GM23338 (cell line): ENCODE data around the gene MAP3K21. TPM values are rescaled to one million over a fixed set of nuclear protein-coding genes. Genes with fewer than 3 reads are reported as not detected.

Source experiments
- ATAC-seq: fragments of 200-7000 bp; cut with Tn5 transposase; 3 replicates; pipeline ENCODE4 v1.9.1; 2020
- DNase-seq: peaks from one replicate; pipeline ENCODE4 v3.0.0-alpha.2; 2015; ENCODE audit warnings: low spot score
- H2AFZ ChIP-seq: fragments of 200-600 bp; sonication (generic); 2 replicates; pipeline ENCODE4 v1.8.0; 2016; ENCODE audit warnings: antibody characterized with exemption, mild to moderate bottlenecking, moderate library complexity
- H3F3A ChIP-seq: fragments of 200-600 bp; sonication (generic); replicated peaks from 2 replicates; pipeline ENCODE4 v1.8.0; 2017; ENCODE audit warnings: antibody characterized with exemption, mixed run types, low read depth
- H3K27ac ChIP-seq: fragments of 200-600 bp; sonication (generic); 2 replicates; pipeline ENCODE4 v1.6.1; 2016; ENCODE audit warnings: low read depth
- H3K27me3 ChIP-seq: fragments of 200-600 bp; sonication (generic); 2 replicates; pipeline ENCODE4 v1.8.0; 2016; ENCODE audit warnings: mild to moderate bottlenecking, mixed run types, moderate library complexity; ENCODE audit not compliant: insufficient read depth
- H3K36me3 ChIP-seq: fragments of 200-600 bp; sonication (generic); 2 replicates; pipeline ENCODE4 v1.8.0; 2016; ENCODE audit warnings: mild to moderate bottlenecking; ENCODE audit not compliant: insufficient read depth
- H3K4me1 ChIP-seq: fragments of 200-600 bp; sonication (generic); 2 replicates; pipeline ENCODE4 v1.8.0; 2016; ENCODE audit warnings: mild to moderate bottlenecking, moderate library complexity; ENCODE audit not compliant: insufficient read depth
- H3K4me2 ChIP-seq: fragments of 200-600 bp; sonication (generic); 2 replicates; pipeline ENCODE4 v1.7.1; 2017; ENCODE audit warnings: mixed run types
- H3K4me3 ChIP-seq: fragments of 200-600 bp; sonication (generic); 2 replicates; pipeline ENCODE4 v1.6.1; 2016; ENCODE audit warnings: mixed run types
- H3K79me2 ChIP-seq: fragments of 200-600 bp; sonication (generic); replicated peaks from 2 replicates; pipeline ENCODE4 v1.8.0; 2017; ENCODE audit warnings: mild to moderate bottlenecking; ENCODE audit not compliant: insufficient read depth
- H3K9me2 ChIP-seq: fragments of 200-600 bp; sonication (generic); 2 replicates; pipeline ENCODE4 v1.8.0; 2017; ENCODE audit not compliant: insufficient read depth
- H4K20me1 ChIP-seq: fragments of 200-600 bp; sonication (generic); replicated peaks from 2 replicates; pipeline ENCODE4 v1.8.0; 2017; ENCODE audit warnings: mild to moderate bottlenecking; ENCODE audit not compliant: insufficient read depth
- H3K27ac Mint-ChIP-seq: 2 replicates; pipeline ENCODE4 v1.8.0; 2020; ENCODE audit warnings: inconsistent platforms, mild to moderate bottlenecking, moderate library complexity, mixed read lengths
- H3K27me3 Mint-ChIP-seq: 3 replicates; pipeline ENCODE4 v1.8.0; 2022; ENCODE audit warnings: low read depth, mild to moderate bottlenecking, moderate library complexity, mixed read lengths, inconsistent platforms; ENCODE audit not compliant: insufficient read depth, poor library complexity
- H3K36me3 Mint-ChIP-seq: 3 replicates; pipeline ENCODE4 v1.8.0; 2021; ENCODE audit warnings: low read depth, mild to moderate bottlenecking, inconsistent platforms, moderate library complexity, mixed read lengths
- H3K4me1 Mint-ChIP-seq: 3 replicates; pipeline ENCODE4 v1.8.0; 2020; ENCODE audit warnings: mild to moderate bottlenecking, inconsistent platforms, mixed read lengths
- H3K4me3 Mint-ChIP-seq: 3 replicates; pipeline ENCODE4 v1.8.0; 2021; ENCODE audit warnings: moderate library complexity, mild to moderate bottlenecking, inconsistent platforms, mixed read lengths
- H3K9me3 Mint-ChIP-seq: 3 replicates; pipeline ENCODE4 v1.8.0; 2020; ENCODE audit warnings: moderate library complexity, mild to moderate bottlenecking, inconsistent platforms, mixed read lengths
- CREB1 ChIP-seq: fragments of 250-450 bp; sonication (Bioruptor Pico); IDR thresholded peaks from 2 replicates; pipeline ENCODE4 v1.5.0; 2020; ENCODE audit warnings: low read depth, mild to moderate bottlenecking, moderate library complexity
- EZH2 ChIP-seq: fragments of 200-600 bp; sonication (generic); IDR thresholded peaks from one replicate; pipeline ENCODE4 v1.8.0; 2017; ENCODE audit warnings: antibody characterized with exemption, mild to moderate bottlenecking, low read depth; ENCODE audit not compliant: unreplicated experiment
- EZH2phosphoT487 ChIP-seq: fragments of 200-600 bp; sonication (generic); IDR thresholded peaks from one replicate; pipeline ENCODE4 v1.8.1; 2018; ENCODE audit warnings: antibody characterized with exemption; ENCODE audit not compliant: unreplicated experiment
- NANOG ChIP-seq: IDR thresholded peaks from 2 replicates; pipeline ENCODE4 v1.6.1; 2016; ENCODE audit warnings: antibody characterized with exemption, borderline replicate concordance
- ZNF114 ChIP-seq: fragments of 250-450 bp; sonication (Bioruptor Pico); IDR thresholded peaks from 2 replicates; pipeline ENCODE4 v1.5.0; 2020; ENCODE audit warnings: mild to moderate bottlenecking, moderate library complexity
- ZNF331 ChIP-seq: fragments of 250-450 bp; sonication (Bioruptor Pico); IDR thresholded peaks from 2 replicates; pipeline ENCODE4 v1.5.0; 2020; ENCODE audit warnings: low read depth, mild to moderate bottlenecking, moderate library complexity
- polyA plus RNA-seq: library from polyadenylated mRNA; unstranded; fragments of >200 nt; fragmentation: Nextera tagmentation; extraction: Ambion mirVana; gene quantifications from 2 replicates; pipeline ENCODE4 v1.2.1, GENCODE V29; 2016
- total RNA-seq: library from RNA; depleted of rRNA; stranded (reverse); fragments of >200 nt; shearing (Covaris generic); gene quantifications from 2 replicates; pipeline ENCODE4 v1.2.3, GENCODE V29; 2014
- TF ChIP-seq, protein P1 (sequence below), 2 experiments: fragments of 200-600 bp in 1 of 2; sonication (generic) in 1 of 2; conservative IDR thresholded peaks; 2 replicates each; pipeline versions ENCODE4 v1.5.1 to v1.6.1; 2016 to 2017; ENCODE audit warnings: antibody characterized with exemption in 2 of 2, low read depth in 2 of 2, mild to moderate bottlenecking in 2 of 2, moderate library complexity in 1 of 2
- TF ChIP-seq, protein P2 (sequence below): fragments of 250-450 bp; sonication (Bioruptor Pico); IDR thresholded peaks from 2 replicates; pipeline ENCODE4 v1.5.0; 2020; ENCODE audit warnings: mild to moderate bottlenecking, moderate library complexity
- TF ChIP-seq, protein P3 (sequence below): IDR thresholded peaks from one replicate; pipeline ENCODE4 v1.6.1; 2018; ENCODE audit warnings: antibody characterized with exemption; ENCODE audit not compliant: unreplicated experiment

Gene MAP3K21
- total and polyA plus RNA-seq, 2 experiments from 2014 or later: 11.7 to 40.1 TPM

DNA sequence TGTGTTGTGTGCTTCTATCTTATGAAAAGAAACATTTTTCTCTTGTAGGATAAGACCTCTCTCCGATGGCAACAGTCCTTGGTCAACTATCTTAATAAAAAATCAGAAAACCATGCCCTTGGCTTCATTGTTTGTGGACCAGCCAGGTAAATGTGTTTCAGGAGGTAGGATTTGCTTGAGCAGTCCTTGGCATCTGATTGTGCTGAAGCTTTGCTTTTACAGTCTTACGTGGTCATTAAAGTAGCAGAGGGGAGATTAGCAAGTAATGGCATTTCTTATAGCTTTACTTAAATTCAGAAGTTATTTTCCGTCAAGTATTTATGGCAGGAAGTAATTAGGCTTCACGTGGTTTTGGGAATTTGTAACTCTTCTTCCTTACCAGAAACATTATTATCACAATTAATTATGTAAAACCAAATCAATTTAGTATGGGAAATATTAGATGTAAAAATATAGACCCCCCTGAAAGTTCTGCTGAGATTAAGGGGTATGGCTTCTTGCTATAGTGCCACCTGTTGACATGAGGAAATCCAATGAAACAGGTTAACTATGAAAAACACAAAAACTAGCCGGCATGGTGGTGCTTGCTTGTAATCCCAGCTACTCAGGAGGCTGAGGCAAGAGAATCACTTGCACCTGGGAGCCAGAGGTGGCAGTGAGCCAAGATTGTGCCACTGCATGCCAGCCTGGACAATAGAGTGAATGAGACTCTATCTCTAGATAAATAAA is 49.0 kb downstream of the MAP3K21 start:
- peaks cover 11% of the 10 kb centered on the region; the same call in 1 of the 2 replicates for H3K4me1 ChIP-seq
- H3K27ac ChIP-seq: no peak overlapping the region; the same call in 1 of the 2 replicates
- H3K9me2 ChIP-seq: no peaks in the 10 kb centered on the region
- H3K27me3 ChIP-seq: no peaks in the 10 kb centered on the region
- no peak overlapping the region for H3K4me2 ChIP-seq
- ATAC-seq: no peak
- H3K36me3 ChIP-seq: no peaks in the 10 kb centered on the region
- H2AFZ ChIP-seq: no peak overlapping the region
- Mint-ChIP-seq H3K9me3 (no peaks in the 10 kb centered on the region; the same call in 2 of the 3 replicates), H3K4me1 (peaks cover 10% of the 10 kb centered on the region), H3K4me3 (no peak overlapping the region), H3K27ac (no peak overlapping the region), H3K27me3 (peaks cover 3% of the 10 kb centered on the region), H3K36me3 (peaks cover 54% of the 10 kb centered on the region)
- no peak overlapping the region for H3K4me3 ChIP-seq
- H3F3A ChIP-seq: no peaks in the 10 kb centered on the region
- TF ChIP-seq EZH2: no peak
- no peak for TF ChIP-seq NANOG
- no peak for TF ChIP-seq ZNF331 (CRISPR knock-in tag)
- TF ChIP-seq, protein P1, sequence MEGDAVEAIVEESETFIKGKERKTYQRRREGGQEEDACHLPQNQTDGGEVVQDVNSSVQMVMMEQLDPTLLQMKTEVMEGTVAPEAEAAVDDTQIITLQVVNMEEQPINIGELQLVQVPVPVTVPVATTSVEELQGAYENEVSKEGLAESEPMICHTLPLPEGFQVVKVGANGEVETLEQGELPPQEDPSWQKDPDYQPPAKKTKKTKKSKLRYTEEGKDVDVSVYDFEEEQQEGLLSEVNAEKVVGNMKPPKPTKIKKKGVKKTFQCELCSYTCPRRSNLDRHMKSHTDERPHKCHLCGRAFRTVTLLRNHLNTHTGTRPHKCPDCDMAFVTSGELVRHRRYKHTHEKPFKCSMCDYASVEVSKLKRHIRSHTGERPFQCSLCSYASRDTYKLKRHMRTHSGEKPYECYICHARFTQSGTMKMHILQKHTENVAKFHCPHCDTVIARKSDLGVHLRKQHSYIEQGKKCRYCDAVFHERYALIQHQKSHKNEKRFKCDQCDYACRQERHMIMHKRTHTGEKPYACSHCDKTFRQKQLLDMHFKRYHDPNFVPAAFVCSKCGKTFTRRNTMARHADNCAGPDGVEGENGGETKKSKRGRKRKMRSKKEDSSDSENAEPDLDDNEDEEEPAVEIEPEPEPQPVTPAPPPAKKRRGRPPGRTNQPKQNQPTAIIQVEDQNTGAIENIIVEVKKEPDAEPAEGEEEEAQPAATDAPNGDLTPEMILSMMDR (conservative IDR thresholded peaks at IDR 0.05; ENCODE audit: low read depth in 2 of 2): peak; percentile 37 to 45
- TF ChIP-seq, protein P2, sequence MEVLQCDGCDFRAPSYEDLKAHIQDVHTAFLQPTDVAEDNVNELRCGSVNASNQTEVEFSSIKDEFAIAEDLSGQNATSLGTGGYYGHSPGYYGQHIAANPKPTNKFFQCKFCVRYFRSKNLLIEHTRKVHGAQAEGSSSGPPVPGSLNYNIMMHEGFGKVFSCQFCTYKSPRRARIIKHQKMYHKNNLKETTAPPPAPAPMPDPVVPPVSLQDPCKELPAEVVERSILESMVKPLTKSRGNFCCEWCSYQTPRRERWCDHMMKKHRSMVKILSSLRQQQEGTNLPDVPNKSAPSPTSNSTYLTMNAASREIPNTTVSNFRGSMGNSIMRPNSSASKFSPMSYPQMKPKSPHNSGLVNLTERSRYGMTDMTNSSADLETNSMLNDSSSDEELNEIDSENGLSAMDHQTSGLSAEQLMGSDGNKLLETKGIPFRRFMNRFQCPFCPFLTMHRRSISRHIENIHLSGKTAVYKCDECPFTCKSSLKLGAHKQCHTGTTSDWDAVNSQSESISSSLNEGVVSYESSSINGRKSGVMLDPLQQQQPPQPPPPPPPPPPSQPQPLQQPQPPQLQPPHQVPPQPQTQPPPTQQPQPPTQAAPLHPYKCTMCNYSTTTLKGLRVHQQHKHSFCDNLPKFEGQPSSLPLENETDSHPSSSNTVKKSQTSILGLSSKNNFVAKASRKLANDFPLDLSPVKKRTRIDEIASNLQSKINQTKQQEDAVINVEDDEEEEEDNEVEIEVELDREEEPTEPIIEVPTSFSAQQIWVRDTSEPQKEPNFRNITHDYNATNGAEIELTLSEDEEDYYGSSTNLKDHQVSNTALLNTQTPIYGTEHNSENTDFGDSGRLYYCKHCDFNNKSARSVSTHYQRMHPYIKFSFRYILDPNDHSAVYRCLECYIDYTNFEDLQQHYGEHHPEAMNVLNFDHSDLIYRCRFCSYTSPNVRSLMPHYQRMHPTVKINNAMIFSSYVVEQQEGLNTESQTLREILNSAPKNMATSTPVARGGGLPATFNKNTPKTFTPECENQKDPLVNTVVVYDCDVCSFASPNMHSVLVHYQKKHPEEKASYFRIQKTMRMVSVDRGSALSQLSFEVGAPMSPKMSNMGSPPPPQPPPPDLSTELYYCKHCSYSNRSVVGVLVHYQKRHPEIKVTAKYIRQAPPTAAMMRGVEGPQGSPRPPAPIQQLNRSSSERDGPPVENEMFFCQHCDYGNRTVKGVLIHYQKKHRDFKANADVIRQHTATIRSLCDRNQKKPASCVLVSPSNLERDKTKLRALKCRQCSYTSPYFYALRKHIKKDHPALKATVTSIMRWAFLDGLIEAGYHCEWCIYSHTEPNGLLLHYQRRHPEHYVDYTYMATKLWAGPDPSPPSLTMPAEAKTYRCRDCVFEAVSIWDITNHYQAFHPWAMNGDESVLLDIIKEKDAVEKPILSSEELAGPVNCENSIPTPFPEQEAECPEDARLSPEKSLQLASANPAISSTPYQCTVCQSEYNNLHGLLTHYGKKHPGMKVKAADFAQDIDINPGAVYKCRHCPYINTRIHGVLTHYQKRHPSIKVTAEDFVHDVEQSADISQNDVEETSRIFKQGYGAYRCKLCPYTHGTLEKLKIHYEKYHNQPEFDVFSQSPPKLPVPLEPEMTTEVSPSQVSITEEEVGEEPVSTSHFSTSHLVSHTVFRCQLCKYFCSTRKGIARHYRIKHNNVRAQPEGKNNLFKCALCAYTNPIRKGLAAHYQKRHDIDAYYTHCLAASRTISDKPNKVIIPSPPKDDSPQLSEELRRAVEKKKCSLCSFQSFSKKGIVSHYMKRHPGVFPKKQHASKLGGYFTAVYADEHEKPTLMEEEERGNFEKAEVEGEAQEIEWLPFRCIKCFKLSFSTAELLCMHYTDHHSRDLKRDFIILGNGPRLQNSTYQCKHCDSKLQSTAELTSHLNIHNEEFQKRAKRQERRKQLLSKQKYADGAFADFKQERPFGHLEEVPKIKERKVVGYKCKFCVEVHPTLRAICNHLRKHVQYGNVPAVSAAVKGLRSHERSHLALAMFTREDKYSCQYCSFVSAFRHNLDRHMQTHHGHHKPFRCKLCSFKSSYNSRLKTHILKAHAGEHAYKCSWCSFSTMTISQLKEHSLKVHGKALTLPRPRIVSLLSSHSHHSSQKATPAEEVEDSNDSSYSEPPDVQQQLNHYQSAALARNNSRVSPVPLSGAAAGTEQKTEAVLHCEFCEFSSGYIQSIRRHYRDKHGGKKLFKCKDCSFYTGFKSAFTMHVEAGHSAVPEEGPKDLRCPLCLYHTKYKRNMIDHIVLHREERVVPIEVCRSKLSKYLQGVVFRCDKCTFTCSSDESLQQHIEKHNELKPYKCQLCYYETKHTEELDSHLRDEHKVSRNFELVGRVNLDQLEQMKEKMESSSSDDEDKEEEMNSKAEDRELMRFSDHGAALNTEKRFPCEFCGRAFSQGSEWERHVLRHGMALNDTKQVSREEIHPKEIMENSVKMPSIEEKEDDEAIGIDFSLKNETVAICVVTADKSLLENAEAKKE (CRISPR knock-in tag): no peak
- TF ChIP-seq ZNF114: no peak
- no peak for TF ChIP-seq EZH2phosphoT487
- TF ChIP-seq, protein P3, sequence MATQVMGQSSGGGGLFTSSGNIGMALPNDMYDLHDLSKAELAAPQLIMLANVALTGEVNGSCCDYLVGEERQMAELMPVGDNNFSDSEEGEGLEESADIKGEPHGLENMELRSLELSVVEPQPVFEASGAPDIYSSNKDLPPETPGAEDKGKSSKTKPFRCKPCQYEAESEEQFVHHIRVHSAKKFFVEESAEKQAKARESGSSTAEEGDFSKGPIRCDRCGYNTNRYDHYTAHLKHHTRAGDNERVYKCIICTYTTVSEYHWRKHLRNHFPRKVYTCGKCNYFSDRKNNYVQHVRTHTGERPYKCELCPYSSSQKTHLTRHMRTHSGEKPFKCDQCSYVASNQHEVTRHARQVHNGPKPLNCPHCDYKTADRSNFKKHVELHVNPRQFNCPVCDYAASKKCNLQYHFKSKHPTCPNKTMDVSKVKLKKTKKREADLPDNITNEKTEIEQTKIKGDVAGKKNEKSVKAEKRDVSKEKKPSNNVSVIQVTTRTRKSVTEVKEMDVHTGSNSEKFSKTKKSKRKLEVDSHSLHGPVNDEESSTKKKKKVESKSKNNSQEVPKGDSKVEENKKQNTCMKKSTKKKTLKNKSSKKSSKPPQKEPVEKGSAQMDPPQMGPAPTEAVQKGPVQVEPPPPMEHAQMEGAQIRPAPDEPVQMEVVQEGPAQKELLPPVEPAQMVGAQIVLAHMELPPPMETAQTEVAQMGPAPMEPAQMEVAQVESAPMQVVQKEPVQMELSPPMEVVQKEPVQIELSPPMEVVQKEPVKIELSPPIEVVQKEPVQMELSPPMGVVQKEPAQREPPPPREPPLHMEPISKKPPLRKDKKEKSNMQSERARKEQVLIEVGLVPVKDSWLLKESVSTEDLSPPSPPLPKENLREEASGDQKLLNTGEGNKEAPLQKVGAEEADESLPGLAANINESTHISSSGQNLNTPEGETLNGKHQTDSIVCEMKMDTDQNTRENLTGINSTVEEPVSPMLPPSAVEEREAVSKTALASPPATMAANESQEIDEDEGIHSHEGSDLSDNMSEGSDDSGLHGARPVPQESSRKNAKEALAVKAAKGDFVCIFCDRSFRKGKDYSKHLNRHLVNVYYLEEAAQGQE: no peak
- no peak for TF ChIP-seq CREB1 (CRISPR knock-in tag)
- no peaks in the 10 kb centered on the region for H4K20me1 ChIP-seq
- H3K79me2 ChIP-seq: no peaks in the 10 kb centered on the region
- no peak for DNase-seq
